Panc1 (cell line): Measurements from ENCODE around the gene MCF2L. TPM values are rescaled to one million over a fixed set of nuclear protein-coding genes. Genes with fewer than 3 reads are reported as not detected.

Experiments
- ATAC-seq: fragments of 200-7000 bp; cut with Tn5 transposase; 2 replicates; pipeline ENCODE4 v1.9.1; 2020; ENCODE audit warnings: mild to moderate bottlenecking, moderate library complexity
- BruUV-seq: library from RNA; stranded (reverse); fragments of 400-500 nt; replicated peaks from 2 replicates; lab custom pipeline; 2021; lab: Mats Ljungman, UMichigan
- CTCF ChIA-PET: fragments of 300-600 bp; sonication (Branson Sonifier 250); formaldehyde crosslinking; loops from one replicate; lab custom pipeline; 2022; ENCODE audit warnings: antibody characterized with exemption; lab: Charles Lee
- POLR2A ChIA-PET: fragments of 300-600 bp; sonication (Branson Sonifier 250); formaldehyde crosslinking; loops from one replicate; lab custom pipeline; 2022; ENCODE audit warnings: antibody characterized with exemption; lab: Charles Lee
- DNase-seq: peaks from one replicate; pipeline ENCODE4 v3.0.0-alpha.2; 2010; ENCODE audit warnings: low read depth, low spot score
- H3K27ac ChIP-seq: 2 replicates; pipeline ENCODE4 v1.5.1; 2011; ENCODE audit warnings: mild to moderate bottlenecking, low read length, inconsistent platforms
- H3K27me3 ChIP-seq: fragments of 200-500 bp; sonication (Bioruptor generic); 2 replicates; pipeline ENCODE4 v1.6.0; 2014; ENCODE audit warnings: low read length, inconsistent platforms; ENCODE audit not compliant: control insufficient read depth, insufficient read depth
- H3K36me3 ChIP-seq: fragments of 200-500 bp; sonication (Bioruptor generic); 2 replicates; pipeline ENCODE4 v1.5.1; 2014; ENCODE audit warnings: inconsistent platforms, mild to moderate bottlenecking, low read length, moderate library complexity; ENCODE audit not compliant: control insufficient read depth, insufficient read depth
- H3K4me1 ChIP-seq: 2 replicates; pipeline ENCODE4 v1.5.1; 2011; ENCODE audit warnings: inconsistent platforms, mild to moderate bottlenecking, low read length, moderate library complexity; ENCODE audit not compliant: control insufficient read depth, insufficient read depth
- H3K4me3 ChIP-seq, 2 experiments: 2 replicates each; pipeline ENCODE4 v1.5.1; 2011 to 2012; ENCODE audit warnings: low read depth in 2 of 2, low read length in 2 of 2, mild to moderate bottlenecking in 2 of 2, inconsistent platforms in 1 of 2, moderate library complexity in 1 of 2
- H3K9me3 ChIP-seq: fragments of 200-500 bp; sonication (Bioruptor generic); 2 replicates; pipeline ENCODE4 v1.5.1; 2014; ENCODE audit warnings: low read depth, mild to moderate bottlenecking, inconsistent platforms, low read length, moderate library complexity; ENCODE audit not compliant: control insufficient read depth, insufficient read depth
- CTCF ChIP-seq: fragments of 450-650 bp; IDR thresholded peaks from 2 replicates; pipeline ENCODE4 v1.5.1; 2017; ENCODE audit warnings: mild to moderate bottlenecking
- POLR2AphosphoS5 ChIP-seq: IDR thresholded peaks from 2 replicates; pipeline ENCODE4 v1.6.1; 2012; ENCODE audit warnings: mild to moderate bottlenecking, low read depth, low read length, moderate library complexity
- REST ChIP-seq, 2 experiments: IDR thresholded peaks; 2 replicates each; pipeline ENCODE4 v1.6.1; 2011 to 2012; ENCODE audit warnings: low read depth in 2 of 2, control low read depth in 1 of 2, low read length in 1 of 2, mild to moderate bottlenecking in 1 of 2, moderate library complexity in 1 of 2; ENCODE audit not compliant: insufficient read depth in 1 of 2
- SIN3A ChIP-seq: IDR thresholded peaks from 2 replicates; pipeline ENCODE4 v1.6.1; 2012; ENCODE audit warnings: low read depth, mild to moderate bottlenecking, low read length, moderate library complexity, borderline replicate concordance; ENCODE audit not compliant: insufficient read depth
- TCF7L2 ChIP-seq: IDR thresholded peaks from 2 replicates; pipeline ENCODE4 v1.6.1; 2011; ENCODE audit warnings: mild to moderate bottlenecking, low read depth, low read length, inconsistent platforms
- in situ Hi-C: cut with HindIII; loops from 2 replicates; pipeline ENCODE4 v1.10.0; 2016; ENCODE audit warnings: low sequenced_read_pairs, low pct_unique_long_range_greater_than_20kb
- intact Hi-C: fragments of 100-400 bp; cut with micrococcal nuclease; formaldehyde crosslinking; loops from one replicate; pipeline ENCODE4 v1.10.0; 2022; ENCODE audit not compliant: unreplicated experiment
- total RNA-seq: library from RNA; stranded (reverse); gene quantifications from one replicate; pipeline ENCODE4 v1.2.1, GENCODE V29; 2021; ENCODE audit not compliant: unreplicated experiment

Gene MCF2L
- total RNA-seq, 1 experiment from 2014 or later = 0.57 TPM

GRCh38 chr13:112999414-113000177 is 30.6 kb downstream of the MCF2L start:
- intact Hi-C loops = no loop called here
- no peak for ATAC-seq
- no peaks in the 10 kb centered on the region for H3K27me3 ChIP-seq
- in situ Hi-C loops = no loop called here
- no peak overlapping the region for H3K4me3 ChIP-seq
- no TSS peak for BruUV-seq
- H3K4me1 ChIP-seq = no peaks in the 10 kb centered on the region
- ChIA-PET POLR2A (no interaction called here), CTCF (no interaction called here)
- H3K27ac ChIP-seq = no peak overlapping the region
- TF ChIP-seq TCF7L2 (no peak), POLR2AphosphoS5 (no peak), REST (IDR thresholded peaks at IDR 0.05; ENCODE audit: insufficient read depth in 1 of 2, low read depth in 2 of 2, low read length in 1 of 2) (no peak), SIN3A (no peak), CTCF (no peak)
- DNase-seq = no peak
- H3K9me3 ChIP-seq = no peaks in the 10 kb centered on the region
- H3K36me3 ChIP-seq = no peaks in the 10 kb centered on the region

GRCh38 chr13:113000575-113000974 is 31.6 kb downstream of the MCF2L start:
- Histone ChIP-seq H3K27ac (no peak overlapping the region), H3K27me3 (no peaks in the 10 kb centered on the region), H3K9me3 (no peaks in the 10 kb centered on the region), H3K4me3 (no peak overlapping the region), H3K36me3 (no peaks in the 10 kb centered on the region), H3K4me1 (no peaks in the 10 kb centered on the region)
- no TSS peak for BruUV-seq
- ChIA-PET POLR2A (interaction anchor here (0.7 kb wide), 1 partner anchor 34 kb away, joined by 6 read pairs; no protein-coding TSS in a partner anchor), CTCF (no interaction called here)
- in situ Hi-C loops (no loop called here), intact Hi-C loops (no loop called here)
- ATAC-seq (no peak), DNase-seq (no peak)
- TF ChIP-seq POLR2AphosphoS5 (no peak), REST (IDR thresholded peaks at IDR 0.05; ENCODE audit: insufficient read depth in 1 of 2, low read depth in 2 of 2, low read length in 1 of 2) (no peak), TCF7L2 (no peak), CTCF (no peak), SIN3A (no peak)
